Thyroid gland (tissue), 4 donors: Measurements from ENCODE around the gene DHRS3. TPM values are rescaled to one million over a fixed set of nuclear protein-coding genes. Genes with fewer than 3 reads are reported as not detected.
A peak's percentile ranks its signal among the peaks of the same experiment; 100 is the strongest.

Experiments used
- DNase-seq, 2 donors: peaks; one replicate each; pipeline ENCODE4 v3.0.0-alpha.2; 2019
- H3K27ac ChIP-seq, 3 donors: fragments of 200-600 bp; sonication (generic); 1 replicate in 2 of 3; 2 replicates in 1 of 3; pipeline ENCODE4 v1.5.1; 2016 to 2019; ENCODE audit warnings: mild to moderate bottlenecking in 1 of 3, moderate library complexity in 1 of 3
- H3K27me3 ChIP-seq: fragments of 200-600 bp; sonication (generic); one replicate; pipeline ENCODE4 v1.5.1; 2019
- H3K36me3 ChIP-seq, 2 donors: fragments of 200-600 bp; sonication (generic); one replicate each; pipeline ENCODE4 v1.5.1; 2016 to 2019
- H3K4me1 ChIP-seq, 2 donors: fragments of 200-600 bp; sonication (generic); one replicate each; pipeline ENCODE4 v1.5.1; 2017 to 2019
- H3K4me3 ChIP-seq, 3 donors: fragments of 200-600 bp; sonication (generic); replicated peaks in 1 of 3; 1 replicate in 2 of 3; 2 replicates in 1 of 3; pipeline ENCODE4 v1.5.1; 2016; ENCODE audit warnings: mild to moderate bottlenecking in 1 of 3
- H3K9me3 ChIP-seq: fragments of 200-600 bp; sonication (generic); one replicate; pipeline ENCODE4 v1.5.1; 2017
- POLR2A ChIP-seq, 2 donors: fragments of 450-650 bp; IDR thresholded peaks; one replicate each; pipeline ENCODE4 v1.6.1; 2017; ENCODE audit warnings: antibody characterized with exemption in 2 of 2, mild to moderate bottlenecking in 2 of 2, moderate library complexity in 1 of 2
- WGBS, 2 donors: methylation state at CpG; one replicate each; pipeline ENCODE4 v1.1.5; 2017; 5-methylcytosine and 5-hydroxymethylcytosine counted together
- intact Hi-C: fragments of 100-400 bp; cut with DNase I; formaldehyde crosslinking; loops from one replicate; pipeline ENCODE4 v1.15.1; 2023
- total RNA-seq, 4 donors: library from RNA; depleted of rRNA; stranded (reverse); fragments of >200 nt; gene quantifications; one replicate each; pipeline ENCODE4 v1.2.3, GENCODE V29; 2016
- TF ChIP-seq, protein P1 (sequence below), 6 experiments: fragments of 200-600 bp in 3 of 6; fragments of 450-650 bp in 3 of 6; sonication (generic) in 3 of 6; IDR thresholded peaks; one replicate each; pipeline ENCODE4 v1.5.1; 2016 to 2019; ENCODE audit warnings: antibody characterized with exemption in 6 of 6, mild to moderate bottlenecking in 2 of 6, inconsistent platforms in 1 of 6, moderate library complexity in 1 of 6

The DHRS3 gene
- total RNA-seq, 4 donors from 2014 or later, result 181 to 304 (median 268) TPM

- intact Hi-C loops, result no loop called here
- Histone ChIP-seq H3K9me3 (no peaks in the 10 kb centered on the region), H3K36me3 (peaks cover 0 to 10% of the 10 kb centered on the region in 2 donors), H3K27me3 (no peaks in the 10 kb centered on the region), H3K4me3 (no peak overlapping the region), H3K4me1 (peaks cover 29 to 56% of the 10 kb centered on the region in 2 donors), H3K27ac (peak overlapping the region in 1 of 3 donors; percentile 97)
- TF ChIP-seq POLR2A (IDR thresholded peaks at IDR 0.05), result no peak
- TF ChIP-seq, protein P1, sequence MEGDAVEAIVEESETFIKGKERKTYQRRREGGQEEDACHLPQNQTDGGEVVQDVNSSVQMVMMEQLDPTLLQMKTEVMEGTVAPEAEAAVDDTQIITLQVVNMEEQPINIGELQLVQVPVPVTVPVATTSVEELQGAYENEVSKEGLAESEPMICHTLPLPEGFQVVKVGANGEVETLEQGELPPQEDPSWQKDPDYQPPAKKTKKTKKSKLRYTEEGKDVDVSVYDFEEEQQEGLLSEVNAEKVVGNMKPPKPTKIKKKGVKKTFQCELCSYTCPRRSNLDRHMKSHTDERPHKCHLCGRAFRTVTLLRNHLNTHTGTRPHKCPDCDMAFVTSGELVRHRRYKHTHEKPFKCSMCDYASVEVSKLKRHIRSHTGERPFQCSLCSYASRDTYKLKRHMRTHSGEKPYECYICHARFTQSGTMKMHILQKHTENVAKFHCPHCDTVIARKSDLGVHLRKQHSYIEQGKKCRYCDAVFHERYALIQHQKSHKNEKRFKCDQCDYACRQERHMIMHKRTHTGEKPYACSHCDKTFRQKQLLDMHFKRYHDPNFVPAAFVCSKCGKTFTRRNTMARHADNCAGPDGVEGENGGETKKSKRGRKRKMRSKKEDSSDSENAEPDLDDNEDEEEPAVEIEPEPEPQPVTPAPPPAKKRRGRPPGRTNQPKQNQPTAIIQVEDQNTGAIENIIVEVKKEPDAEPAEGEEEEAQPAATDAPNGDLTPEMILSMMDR (IDR thresholded peaks at IDR 0.05), result no peak
- WGBS, 2 donors, result 89 to 91% methylated on average over 9 of the region's 9 CpGs
- DNase-seq, result no peak
Observed at GRCh38 chr1:12604986-12605385, 13.0 kb downstream of the DHRS3 start.

GRCh38 chr1:12604114-12604874 lies 13.7 kb downstream of the DHRS3 start:
- peaks cover 0 to 10% of the 10 kb centered on the region in 2 donors for H3K36me3 ChIP-seq
- 68 to 82% methylated on average over 16 of the region's 16 CpGs for WGBS, 2 donors
- H3K4me3 ChIP-seq, result no peak overlapping the region
- H3K9me3 ChIP-seq, result no peaks in the 10 kb centered on the region
- no peak for TF ChIP-seq POLR2A (IDR thresholded peaks at IDR 0.05)
- TF ChIP-seq, protein P1 (IDR thresholded peaks at IDR 0.05), result no peak
- peak overlapping the region in 2 of 3 donors; percentile 11 to 97 for H3K27ac ChIP-seq
- H3K4me1 ChIP-seq, result peaks cover 34 to 56% of the 10 kb centered on the region in 2 donors
- H3K27me3 ChIP-seq, result no peaks in the 10 kb centered on the region
- intact Hi-C loops, result no loop called here
- DNase-seq, result no peak

- Histone ChIP-seq H3K4me3 (no peak overlapping the region), H3K36me3 (peaks cover 0 to 10% of the 10 kb centered on the region in 2 donors), H3K27ac (peak overlapping the region in 2 of 3 donors; percentile 85 to 97), H3K9me3 (no peaks in the 10 kb centered on the region), H3K27me3 (no peaks in the 10 kb centered on the region), H3K4me1 (peaks cover 43 to 65% of the 10 kb centered on the region in 2 donors)
- intact Hi-C loops, result no loop called here
- DNase-seq, result no peak
- TF ChIP-seq POLR2A (IDR thresholded peaks at IDR 0.05), result no peak
- TF ChIP-seq, protein P1 (IDR thresholded peaks at IDR 0.05), result no peak
- WGBS, 2 donors, result 79 to 84% methylated on average over 9 of the region's 9 CpGs
Observed at GRCh38 chr1:12603224-12603623, 14.8 kb downstream of the DHRS3 start.

- no peak for DNase-seq
- no peak for TF ChIP-seq POLR2A (IDR thresholded peaks at IDR 0.05)
- TF ChIP-seq, protein P1 (IDR thresholded peaks at IDR 0.05), result no peak
- peak overlapping the region; percentile 40 to 97 (median 85) for H3K27ac ChIP-seq
- peaks cover 47 to 71% of the 10 kb centered on the region in 2 donors for H3K4me1 ChIP-seq
- no peaks in the 10 kb centered on the region for H3K9me3 ChIP-seq
- H3K4me3 ChIP-seq, result no peak overlapping the region
- H3K27me3 ChIP-seq, result no peaks in the 10 kb centered on the region
- 95 to 98% methylated on average over 2 to 6 of the region's 6 CpGs for WGBS, 2 donors
- H3K36me3 ChIP-seq, result peaks cover 0 to 10% of the 10 kb centered on the region in 2 donors
- intact Hi-C loops, result no loop called here
Observed at GRCh38 chr1:12602659-12603024, 15.4 kb downstream of the DHRS3 start.
